Stimulated activated CD4-positive, alpha-beta T cell treated with anti-CD3 and anti-CD28 coated beads, Interleukin-12 subunit alpha, Interleukin-12 subunit beta, amount 100 ng/mL, for 48 hours (primary cell): Measurements from ENCODE around the gene CAMK1.

ENCODE experiments used
- DNase-seq, 3 donors: peaks; one replicate each; pipeline ENCODE4 v3.0.0-alpha.2; 2020; ENCODE audit warnings: low read depth in 2 of 3, low spot score in 1 of 3

Gene CAMK1

DNA sequence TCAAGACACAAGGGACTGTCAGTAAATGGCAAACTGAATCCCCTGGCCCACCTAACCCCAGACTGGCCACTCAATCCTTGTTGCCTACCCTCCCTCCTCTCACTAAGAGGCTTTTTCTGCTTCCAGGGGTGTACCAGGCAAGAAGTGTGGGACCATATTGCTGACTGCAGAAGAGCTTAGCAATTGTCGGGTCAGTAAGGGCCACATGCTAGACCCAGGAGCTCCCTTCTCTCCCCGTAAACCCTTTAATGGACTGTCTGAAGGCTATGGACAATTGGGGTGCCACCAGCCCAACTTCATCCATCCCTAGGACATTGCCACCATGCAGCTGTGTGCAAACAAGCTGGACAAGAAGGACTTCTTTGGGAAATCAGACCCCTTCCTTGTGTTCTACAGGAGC is 57.3 kb downstream of the CAMK1 start:
- DNase-seq = no peak

DNA sequence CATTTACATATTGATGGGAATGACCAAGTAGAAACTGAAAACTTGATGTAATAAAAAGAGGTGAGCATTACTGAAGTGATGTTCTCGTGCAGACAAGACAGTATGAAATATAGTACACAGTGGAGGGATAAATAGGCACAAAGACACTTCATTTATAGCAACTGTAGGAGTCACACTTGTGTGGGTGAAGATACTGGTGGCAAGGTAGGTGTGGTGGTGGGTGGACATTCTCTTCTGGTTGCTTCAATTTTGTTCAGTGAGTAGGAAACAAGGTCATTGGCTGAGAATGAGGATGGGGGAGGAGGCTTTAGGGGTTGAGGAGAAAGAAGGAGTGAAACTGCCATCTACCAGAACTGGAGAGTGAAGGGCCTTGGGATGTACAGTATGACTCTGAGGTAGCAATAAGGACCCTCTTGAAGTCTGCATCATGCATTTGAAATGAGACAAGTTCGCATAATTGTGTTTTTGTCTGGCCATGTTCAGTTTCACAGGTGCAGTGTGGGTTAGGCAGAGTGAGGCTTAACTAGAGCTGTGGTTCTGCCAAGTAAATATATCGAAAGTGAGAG is 59.5 kb downstream of the CAMK1 start:
- no peak for DNase-seq
